H1 (cell line): ENCODE data around the gene SLC16A9.

ENCODE experiments used
- ASH2L ChIP-seq: fragments of 200-600, 300-600 bp; sonication (generic); IDR thresholded peaks from one replicate; pipeline ENCODE4 v1.7.1; 2017; ENCODE audit warnings: low read length
- CHD2 ChIP-seq: IDR thresholded peaks from 2 replicates; pipeline ENCODE4 v1.6.1; 2012; ENCODE audit warnings: low read length, improper control_type of control experiment
- EZH2 ChIP-seq: fragments of 200-600 bp; sonication (generic); IDR thresholded peaks from 2 replicates; pipeline ENCODE4 v1.7.1; 2012; ENCODE audit warnings: low read depth, mild to moderate bottlenecking, moderate library complexity, low read length, inconsistent platforms; ENCODE audit not compliant: severe bottlenecking
- JUND ChIP-seq: IDR thresholded peaks from 2 replicates; pipeline ENCODE4 v1.6.1; 2011; ENCODE audit warnings: mild to moderate bottlenecking, improper control_type of control experiment, low read length
- POLR2A ChIP-seq, 2 experiments: IDR thresholded peaks; 1 replicate in 1 of 2; 2 replicates in 1 of 2; pipeline ENCODE4 v1.6.1; 2011; ENCODE audit warnings: low read depth in 2 of 2, low read length in 2 of 2, mild to moderate bottlenecking in 2 of 2; ENCODE audit errors: control extremely low read depth in 1 of 2
- RAD21 ChIP-seq, 2 experiments: IDR thresholded peaks in 1 of 2; conservative IDR thresholded peaks in 1 of 2; 2 replicates each; pipeline ENCODE4 v1.6.1; 2011; ENCODE audit warnings: low read depth in 2 of 2, low read length in 2 of 2, improper control_type of control experiment in 1 of 2, inconsistent platforms in 1 of 2, mild to moderate bottlenecking in 1 of 2, moderate library complexity in 1 of 2
- RXRA ChIP-seq: IDR thresholded peaks from 2 replicates; pipeline ENCODE4 v1.6.1; 2011; ENCODE audit warnings: low read depth, mild to moderate bottlenecking, low read length, moderate library complexity; ENCODE audit not compliant: insufficient read depth
- SP1 ChIP-seq: IDR thresholded peaks from 2 replicates; pipeline ENCODE4 v1.6.1; 2011; ENCODE audit warnings: low read depth, low read length
- TBP ChIP-seq: IDR thresholded peaks from 2 replicates; pipeline ENCODE4 v1.6.1; 2011; ENCODE audit warnings: low read depth, low read length, improper control_type of control experiment
- TF ChIP-seq, protein P1 (sequence below), 3 experiments: IDR thresholded peaks; 1 replicate in 2 of 3; 2 replicates in 1 of 3; pipeline versions ENCODE4 v1.5.1 to v1.6.1; 2011; ENCODE audit warnings: low read length in 3 of 3, mild to moderate bottlenecking in 3 of 3, inconsistent platforms in 2 of 3, low read depth in 1 of 3, moderate library complexity in 1 of 3; ENCODE audit not compliant: insufficient read depth in 1 of 3; ENCODE audit errors: control extremely low read depth in 1 of 3

DNA sequence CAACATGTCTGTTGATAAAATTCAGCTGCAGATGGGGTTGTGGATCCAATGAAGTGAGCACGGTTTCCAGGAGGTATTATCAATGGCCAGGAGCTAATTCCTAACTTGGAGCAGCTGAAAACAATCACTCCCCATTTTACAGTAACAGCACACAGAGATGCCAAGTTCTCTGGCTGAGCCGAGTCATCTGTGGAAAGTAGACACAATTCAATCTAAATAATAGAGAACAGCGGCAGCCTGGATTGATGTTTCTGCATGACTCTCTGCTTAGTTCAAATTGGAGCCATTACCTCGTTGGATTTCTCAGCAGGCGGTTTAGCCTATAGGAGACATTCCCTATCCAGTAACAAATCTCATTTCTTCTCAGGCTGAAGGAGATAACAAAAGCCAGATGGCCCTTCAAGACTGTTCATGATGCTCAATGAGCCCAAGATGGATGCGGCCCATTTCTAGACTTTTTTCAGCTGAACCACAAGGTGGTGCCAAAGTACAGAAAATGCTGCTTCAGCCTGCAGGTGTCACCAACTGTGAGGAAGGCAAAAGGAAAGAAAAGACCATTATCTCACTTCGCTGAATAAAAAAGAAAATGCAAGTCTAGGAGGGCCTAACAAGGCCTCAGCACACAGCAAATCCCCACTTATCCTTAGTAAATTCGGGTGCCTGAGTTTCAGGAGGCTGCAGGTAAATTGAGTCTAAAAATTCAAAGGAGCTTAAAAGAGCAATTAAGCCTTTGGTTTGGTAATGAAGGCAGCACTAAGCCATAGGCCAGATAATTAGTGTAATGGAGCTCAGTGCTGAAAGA is 83.7 kb downstream of the SLC16A9 start:
- TF ChIP-seq, protein P1, sequence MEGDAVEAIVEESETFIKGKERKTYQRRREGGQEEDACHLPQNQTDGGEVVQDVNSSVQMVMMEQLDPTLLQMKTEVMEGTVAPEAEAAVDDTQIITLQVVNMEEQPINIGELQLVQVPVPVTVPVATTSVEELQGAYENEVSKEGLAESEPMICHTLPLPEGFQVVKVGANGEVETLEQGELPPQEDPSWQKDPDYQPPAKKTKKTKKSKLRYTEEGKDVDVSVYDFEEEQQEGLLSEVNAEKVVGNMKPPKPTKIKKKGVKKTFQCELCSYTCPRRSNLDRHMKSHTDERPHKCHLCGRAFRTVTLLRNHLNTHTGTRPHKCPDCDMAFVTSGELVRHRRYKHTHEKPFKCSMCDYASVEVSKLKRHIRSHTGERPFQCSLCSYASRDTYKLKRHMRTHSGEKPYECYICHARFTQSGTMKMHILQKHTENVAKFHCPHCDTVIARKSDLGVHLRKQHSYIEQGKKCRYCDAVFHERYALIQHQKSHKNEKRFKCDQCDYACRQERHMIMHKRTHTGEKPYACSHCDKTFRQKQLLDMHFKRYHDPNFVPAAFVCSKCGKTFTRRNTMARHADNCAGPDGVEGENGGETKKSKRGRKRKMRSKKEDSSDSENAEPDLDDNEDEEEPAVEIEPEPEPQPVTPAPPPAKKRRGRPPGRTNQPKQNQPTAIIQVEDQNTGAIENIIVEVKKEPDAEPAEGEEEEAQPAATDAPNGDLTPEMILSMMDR (IDR thresholded peaks at IDR 0.05; ENCODE audit: control extremely low read depth in 1 of 3, insufficient read depth in 1 of 3, low read depth in 1 of 3, low read length in 3 of 3) = peak; percentile 2 to 95 (median 90)
- TF ChIP-seq JUND (peak; percentile 58; the same call in 1 of the 2 replicates), RXRA (no peak), RAD21 (IDR thresholded peaks at IDR 0.05 in 1 of 2, conservative IDR thresholded peaks at IDR 0.05 in 1 of 2; ENCODE audit: low read depth in 2 of 2, low read length in 2 of 2) (peak; percentile 98 to 99), EZH2 (no peak), SP1 (no peak), CHD2 (no peak), POLR2A (IDR thresholded peaks at IDR 0.05; ENCODE audit: control extremely low read depth in 1 of 2, low read depth in 2 of 2, low read length in 2 of 2) (no peak), TBP (no peak), ASH2L (no peak)
